NCI-H1048 (cell line): ENCODE data around the gene ZP2.
"Not testable (repeated sequence)": the region's sequence is repeated elsewhere in the genome, so short reads cannot be mapped to it uniquely, and the experiment has no call there.

Experiments
- DNase-seq: peaks from one replicate; lab custom pipeline; 2025; lab: John Stamatoyannopoulos, UW

Gene ZP2

DNA sequence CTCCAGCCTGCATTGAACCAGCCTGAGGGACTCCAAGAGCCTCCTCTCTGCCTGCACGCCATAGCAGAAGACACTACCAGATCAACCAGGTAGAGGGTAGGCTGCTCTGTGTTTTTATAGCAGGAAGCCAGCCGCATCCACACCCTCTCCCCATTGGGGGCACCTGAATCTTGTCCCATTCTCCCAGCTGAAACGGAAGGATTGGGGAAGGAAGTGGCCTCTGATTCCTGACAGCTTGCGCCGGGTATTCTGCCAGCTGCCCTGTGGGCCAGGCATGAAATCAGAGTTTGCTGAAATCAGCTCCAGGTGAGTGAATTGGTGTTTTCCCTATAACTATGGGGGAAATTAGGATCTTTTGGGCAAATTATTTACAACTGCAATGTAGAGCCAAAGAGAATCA, at the start of gene ZP2:
Gene ZP2, minus strand, starts transcription at position 89 of the 400 bp plus-strand sequence. Its CDS starts 27 bp downstream, at position 62.
- no peak for DNase-seq

DNA sequence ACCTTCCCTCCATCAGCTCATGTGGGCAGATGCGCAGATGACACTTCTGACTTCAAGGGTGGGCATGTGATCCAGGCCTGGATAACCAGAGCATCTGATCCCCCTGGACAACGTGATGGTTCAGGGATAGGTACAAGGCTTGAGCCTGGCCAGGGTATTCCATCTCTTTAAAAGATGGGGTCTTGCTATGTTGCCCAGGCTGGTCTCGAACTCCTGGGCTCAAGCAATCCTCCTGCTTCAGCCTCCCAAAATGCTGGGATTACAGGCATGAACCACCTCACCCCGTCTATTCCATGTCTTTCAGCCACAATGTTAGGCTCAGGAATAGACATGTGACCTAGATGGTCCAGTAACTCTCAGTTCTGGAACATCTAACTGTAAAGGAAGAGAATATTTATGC, 45.9 kb upstream of the ZP2 start:
- no peak for DNase-seq

DNA sequence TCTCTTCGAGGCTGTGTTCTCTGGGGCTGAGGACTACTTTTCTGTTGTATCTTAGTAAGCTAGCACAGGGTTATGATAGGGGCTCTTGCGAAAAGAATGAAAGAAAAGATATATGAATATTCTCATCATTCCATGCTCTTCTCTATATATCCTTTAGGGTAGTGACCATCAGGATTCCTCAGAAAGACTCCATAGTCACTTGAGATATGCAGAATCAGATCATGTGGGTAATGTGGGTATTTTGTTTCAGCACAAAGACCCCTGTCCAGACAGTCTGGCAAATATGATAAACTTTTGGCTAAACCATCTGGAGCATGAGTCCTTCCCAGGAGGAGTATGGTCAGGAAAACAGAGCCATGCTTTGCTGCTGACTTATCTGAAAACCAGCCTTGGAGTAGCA, 45.3 kb upstream of the ZP2 start:
- DNase-seq, result no peak

DNA sequence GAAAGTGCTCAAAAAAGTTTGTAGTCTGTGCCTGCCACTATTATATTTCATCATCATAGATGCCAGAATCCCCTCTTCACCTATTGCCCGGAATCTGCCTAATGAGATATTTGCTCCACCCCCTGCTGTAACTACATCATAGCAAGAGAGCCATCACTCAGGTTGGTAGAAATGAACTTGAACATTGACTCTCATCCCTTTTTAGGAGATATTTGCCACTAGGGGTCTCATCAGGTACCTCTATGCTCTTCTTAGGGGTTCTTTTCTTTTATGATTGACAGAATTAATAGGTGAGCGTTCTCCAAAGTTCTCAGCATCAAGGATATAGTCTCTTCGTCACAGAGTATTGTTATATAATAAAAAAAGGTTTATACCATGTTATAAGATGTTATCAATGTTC, 42.1 kb upstream of the ZP2 start:
- no peak for DNase-seq

DNA sequence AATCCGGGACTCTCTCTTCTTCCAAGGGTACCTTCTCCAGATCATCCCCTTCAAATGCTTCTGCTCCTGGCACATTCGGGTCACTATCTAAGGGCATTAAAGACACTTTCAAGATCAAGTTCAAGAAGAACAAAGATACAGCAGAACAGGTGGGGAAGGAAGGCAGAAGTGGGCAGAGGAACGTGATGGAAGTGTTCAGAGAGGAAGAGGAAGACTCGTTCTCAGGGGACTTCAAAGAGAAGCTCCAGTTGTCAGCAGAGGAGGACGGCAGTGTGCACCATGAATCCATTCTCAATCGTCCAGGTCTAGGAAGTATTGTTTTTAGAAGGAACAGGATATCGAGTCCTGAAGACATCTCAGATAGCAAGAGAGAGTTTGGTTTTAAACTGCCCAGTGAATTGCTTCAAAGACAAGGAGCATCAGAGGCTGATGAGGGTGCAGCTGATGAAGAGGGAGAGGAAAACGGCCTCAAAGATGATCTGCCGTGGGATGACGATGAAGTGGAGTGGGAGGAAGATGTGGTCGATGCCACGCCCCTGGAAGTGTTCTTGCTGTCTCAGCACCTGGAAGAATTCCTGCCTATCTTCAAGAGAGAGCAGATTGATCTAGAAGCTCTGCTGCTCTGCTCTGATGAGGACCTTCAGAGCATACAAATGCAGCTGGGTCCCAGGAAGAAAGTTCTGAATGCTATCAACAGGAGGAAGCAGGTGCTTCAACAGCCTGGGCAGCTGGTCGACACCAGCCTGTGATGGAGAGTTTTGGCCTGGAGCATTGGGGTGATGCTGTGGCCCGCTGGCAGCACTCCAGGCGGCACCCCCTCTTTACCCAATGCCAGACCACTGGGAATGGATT, 38.9 kb upstream of the ZP2 start:
- no peak for DNase-seq

DNA sequence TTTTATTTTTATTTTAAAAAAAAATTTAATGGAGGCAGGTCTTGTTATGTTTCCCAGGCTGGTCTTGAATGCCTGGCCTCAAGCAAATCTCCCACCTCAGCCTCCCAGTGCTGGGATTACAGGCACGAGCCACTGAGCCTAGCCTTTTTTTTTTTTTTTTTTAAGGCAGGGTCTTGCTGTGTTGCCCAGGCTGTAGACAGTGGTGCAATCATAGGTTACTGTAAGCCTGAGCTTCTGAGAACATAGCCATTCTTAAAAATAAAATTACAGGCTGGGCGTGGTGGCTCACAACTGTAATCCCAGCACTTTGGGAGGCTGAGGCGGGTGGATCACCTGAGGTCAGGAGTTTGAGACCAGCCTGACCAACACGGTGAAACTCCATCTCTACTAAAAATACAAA, 36.8 kb upstream of the ZP2 start:
- not testable (repeated sequence) for DNase-seq

DNA sequence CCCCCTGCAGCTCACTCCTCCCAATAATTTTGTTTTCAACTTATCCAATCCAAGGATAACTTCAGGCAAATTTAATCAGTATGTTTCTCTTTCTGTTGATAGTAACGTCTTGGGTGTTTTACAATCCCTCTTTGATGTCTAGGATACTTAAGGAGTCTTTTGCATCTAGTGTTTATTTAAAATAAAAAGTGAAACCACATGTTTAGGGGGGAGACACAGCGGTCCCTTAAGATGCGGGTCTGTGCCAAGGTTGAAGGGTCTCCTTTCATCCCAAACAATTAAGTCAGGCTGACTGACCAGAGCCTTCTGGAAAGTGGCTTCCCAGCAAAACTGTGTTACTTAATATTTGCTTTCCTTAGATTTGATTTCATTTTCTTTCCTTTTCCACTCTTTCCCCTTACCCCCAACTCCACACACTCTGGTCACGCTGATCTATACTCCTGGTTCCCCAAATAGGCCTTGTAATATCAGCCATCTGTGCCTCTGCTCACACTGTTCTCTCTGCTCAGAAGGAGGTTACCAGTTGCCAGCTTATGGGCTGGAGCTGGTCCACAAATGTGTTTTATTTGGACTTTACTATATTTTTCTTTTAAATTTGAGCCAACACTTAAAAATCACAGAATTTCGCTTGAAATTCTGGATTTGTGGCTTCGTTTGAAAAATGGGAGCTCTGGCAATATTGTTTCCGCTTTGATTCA, 33.3 kb upstream of the ZP2 start:
- DNase-seq, result no peak

DNA sequence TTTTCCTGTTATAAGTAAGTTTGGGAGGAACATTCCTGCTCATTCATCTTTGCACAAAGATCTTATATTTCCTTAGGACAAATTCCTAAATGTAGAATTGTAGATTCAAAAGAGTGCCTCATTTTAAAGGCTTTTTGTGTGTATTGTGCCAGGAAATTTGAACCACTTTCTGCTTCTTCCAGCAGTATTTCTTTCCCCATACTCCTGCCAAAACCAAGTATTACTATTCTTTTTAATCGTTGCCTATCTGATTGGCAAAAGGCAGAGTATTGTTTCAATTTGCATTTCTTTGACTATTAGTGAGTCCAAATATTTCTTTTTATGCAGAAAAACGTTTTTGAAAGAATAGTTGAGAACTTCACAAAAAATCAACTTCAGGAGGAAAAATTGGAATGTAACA, 31.4 kb upstream of the ZP2 start:
- DNase-seq, result no peak

DNA sequence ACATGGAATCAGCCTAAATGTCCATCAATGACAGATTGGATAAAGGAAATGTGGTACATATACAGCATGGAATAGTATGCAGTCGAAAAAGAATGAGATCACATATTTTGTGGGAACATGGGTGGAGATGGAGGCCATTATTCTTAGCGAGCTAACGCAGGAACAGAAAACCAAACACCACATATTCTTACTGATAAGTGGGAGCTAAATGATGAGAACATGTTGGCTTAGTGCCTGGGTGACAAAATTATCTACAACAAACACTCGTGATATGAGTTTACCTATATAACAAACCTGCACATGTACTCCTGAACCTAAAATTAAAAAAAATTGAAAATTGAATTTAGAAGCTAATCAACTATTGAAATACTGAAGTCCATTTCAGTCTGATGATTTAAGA, 28.3 kb upstream of the ZP2 start:
- no peak for DNase-seq

DNA sequence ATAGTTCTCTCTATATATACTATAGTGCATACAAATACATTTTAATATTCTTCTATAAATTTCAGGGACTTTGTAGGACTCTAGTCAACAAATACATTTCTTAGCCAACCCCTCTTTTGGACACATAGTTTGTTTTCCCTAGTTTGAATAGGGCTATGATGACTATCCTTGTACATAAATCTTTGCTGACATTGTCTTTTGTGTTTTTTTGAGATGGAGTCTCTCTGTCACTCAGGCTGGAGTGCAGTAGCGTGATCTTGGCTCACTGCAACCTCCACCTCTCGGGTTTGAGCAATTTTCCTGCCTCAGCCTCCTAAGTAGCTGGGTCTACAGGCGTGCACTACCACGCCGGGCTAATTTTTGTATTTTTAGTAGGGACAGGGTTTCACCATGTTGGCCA, 25.5 kb upstream of the ZP2 start:
- DNase-seq, result no peak

DNA sequence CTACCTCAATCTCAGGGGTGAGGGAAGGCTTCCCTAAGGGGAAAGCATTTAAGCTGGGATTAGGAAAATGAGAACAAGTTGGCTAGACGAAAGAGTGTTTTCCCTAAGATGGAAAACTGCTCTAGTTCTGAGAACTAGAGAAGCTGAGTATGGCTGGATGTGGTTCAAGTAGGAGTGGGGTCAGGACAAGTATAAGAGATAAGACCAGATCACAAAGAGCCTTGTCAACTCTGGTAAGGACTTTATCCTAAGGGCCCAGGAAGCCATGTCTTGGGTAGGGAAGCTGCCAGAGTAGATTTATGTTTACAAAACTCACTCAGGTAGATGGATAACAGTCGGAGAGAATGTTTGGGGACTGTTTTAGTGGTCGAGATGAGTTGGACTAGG, 23.8 kb upstream of the ZP2 start:
- no peak for DNase-seq

DNA sequence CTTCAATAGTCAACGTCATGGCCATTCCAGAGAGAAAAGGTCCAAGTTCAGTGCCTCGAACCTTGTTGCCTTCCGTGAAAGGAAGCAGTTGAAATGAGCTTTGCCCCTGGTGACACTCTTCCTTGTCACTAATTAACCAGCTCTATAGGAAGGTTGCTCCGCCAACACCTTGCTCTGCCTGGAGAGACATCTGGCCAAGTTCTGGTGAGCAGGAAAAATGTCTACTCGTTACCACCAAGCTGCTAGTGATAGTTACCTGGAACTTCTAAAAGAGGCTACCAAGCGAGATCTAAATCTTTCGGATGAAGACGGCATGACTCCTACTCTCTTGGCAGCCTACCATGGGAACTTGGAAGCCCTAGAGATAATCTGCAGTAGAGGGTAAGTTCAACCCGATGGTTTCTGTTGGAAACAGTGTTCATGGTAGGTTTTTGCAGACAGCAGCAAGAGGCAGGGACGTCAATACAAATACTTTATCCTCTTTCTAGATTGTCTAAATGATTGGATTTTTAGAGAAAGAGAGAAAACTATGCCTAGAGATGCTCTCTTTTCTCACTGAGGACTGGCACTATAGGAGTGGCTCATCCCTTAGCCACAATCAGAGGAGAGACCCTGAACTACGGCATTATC, 22.3 kb upstream of the ZP2 start, which contains the start of gene ANKS4B:
Gene ANKS4B, plus strand, starts transcription at position 179 of the 630 bp plus-strand sequence. Its CDS starts 39 bp downstream, at position 218.
- DNase-seq, result no peak

DNA sequence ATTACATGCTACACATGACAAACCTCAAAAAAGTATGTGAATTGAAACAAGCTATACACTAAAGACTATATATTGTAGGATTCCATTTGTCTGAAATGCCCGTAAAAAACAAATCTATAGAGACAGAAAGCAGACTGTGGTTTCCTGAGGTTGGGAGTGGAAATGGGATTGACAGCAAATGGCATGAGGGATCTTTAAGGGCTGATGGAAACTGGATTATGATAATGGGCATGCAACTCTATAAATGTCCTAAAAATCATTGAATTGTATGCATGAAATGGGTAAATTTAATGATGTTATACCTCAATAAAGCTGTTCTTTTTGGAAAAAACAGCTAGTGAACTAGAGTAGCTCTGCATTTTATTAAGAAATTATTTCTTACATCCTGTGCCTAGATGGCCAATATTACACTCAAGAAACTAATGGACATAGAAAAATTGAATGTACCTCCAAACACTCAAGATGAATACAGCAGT, 21.7 kb upstream of the ZP2 start:
- DNase-seq, result no peak

DNA sequence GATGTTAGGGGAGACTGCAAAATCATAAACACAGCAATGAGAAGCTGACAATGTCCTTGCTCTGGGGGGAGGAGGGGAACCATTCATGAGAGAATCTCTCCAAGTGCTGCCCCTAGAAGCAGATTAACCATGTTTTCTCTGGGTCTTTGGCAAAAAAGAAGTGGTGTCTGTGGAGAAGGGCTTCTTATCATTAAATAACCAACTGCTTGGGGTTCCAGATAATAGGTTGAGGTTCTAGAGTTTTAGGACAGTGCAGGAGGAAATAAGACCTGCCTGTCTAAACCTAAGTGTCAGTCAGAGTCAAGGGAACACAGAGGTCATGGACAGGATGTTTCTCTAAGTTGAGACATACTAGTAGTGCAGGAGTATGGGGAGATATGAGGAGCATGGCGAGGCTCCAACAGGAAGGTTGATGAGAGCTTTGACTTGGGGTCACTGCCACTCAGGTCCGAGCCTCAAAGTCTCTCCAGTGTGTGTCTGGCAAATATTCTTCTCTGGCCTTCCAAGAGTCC, 17.0 kb upstream of the ZP2 start:
- no peak for DNase-seq

DNA sequence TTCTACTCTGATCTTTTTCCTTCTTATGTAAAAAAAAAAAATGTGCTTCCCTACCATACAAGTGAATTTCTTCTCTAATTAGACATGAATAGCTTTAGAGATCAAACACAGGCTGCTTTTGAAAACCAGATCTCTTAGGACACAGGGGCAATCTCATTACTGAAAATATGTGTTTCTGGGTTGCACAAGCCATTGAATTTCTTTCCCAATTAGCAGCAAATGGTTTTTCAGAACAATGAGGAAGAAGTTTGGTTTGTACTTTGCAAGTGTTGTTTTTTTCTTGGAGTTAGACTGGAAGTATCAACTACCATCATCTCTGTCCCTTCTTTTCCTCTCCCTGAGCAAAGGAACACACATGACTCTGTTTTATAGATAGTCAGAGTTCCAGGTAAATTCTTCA, 16.5 kb upstream of the ZP2 start:
- no peak for DNase-seq

DNA sequence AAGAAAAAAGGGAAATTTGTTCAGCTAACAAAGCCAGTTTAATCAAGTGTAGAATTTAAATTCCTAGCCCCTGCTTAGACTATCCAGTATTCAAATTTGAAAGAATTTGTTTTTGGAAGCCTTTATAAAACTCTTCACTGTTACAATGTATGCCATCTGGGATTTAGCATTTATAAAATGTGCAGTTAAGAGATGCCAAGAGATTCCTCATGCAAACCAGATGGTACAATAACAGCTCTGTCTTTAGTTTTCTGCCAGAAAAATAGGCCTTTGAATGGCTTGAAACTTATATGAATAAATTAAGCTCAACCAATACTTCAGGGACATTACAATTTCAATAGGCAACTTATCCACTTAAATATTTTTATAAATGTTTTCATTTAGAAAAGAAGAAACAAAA, 15.4 kb upstream of the ZP2 start:
- peak; percentile 65 for DNase-seq

DNA sequence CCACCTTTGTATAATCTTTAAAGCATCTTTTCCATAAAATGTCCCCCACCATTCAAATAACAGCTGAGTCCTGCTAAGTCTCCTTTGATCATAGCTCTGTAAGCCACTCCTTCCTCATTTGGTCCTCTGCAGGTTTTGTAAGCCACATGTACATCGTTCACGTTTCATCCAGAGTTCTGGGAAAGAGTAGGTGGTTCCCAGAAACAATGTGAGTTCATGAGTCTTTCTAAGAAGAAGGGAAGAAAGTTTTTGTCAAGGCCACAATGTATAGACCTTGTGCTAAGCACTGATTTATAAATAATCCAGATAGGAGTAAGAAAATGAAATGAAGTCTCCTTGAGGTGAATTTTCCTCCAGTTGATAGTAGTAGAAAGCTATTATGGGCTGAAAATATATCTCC, 13.4 kb upstream of the ZP2 start:
- no peak for DNase-seq

DNA sequence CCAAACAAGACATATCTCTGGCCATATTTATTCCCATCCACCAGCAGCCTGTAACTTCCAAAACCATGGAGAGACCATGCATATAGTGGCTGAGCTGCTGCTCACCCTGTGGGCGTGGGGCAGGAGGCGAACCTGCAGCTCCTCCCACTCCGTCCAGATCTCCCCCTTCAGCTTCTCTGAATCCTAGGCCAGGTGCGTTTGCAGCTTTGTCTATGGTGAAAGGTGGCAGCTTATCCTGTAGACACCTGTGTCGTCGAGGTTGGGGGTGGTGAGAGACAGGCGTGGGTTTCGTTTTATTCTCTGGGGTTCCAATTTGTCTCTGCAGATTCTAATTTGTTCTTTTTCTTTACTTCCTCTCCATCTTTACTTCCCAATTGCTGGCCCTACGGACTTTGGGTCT, 12.4 kb upstream of the ZP2 start:
- no peak for DNase-seq

DNA sequence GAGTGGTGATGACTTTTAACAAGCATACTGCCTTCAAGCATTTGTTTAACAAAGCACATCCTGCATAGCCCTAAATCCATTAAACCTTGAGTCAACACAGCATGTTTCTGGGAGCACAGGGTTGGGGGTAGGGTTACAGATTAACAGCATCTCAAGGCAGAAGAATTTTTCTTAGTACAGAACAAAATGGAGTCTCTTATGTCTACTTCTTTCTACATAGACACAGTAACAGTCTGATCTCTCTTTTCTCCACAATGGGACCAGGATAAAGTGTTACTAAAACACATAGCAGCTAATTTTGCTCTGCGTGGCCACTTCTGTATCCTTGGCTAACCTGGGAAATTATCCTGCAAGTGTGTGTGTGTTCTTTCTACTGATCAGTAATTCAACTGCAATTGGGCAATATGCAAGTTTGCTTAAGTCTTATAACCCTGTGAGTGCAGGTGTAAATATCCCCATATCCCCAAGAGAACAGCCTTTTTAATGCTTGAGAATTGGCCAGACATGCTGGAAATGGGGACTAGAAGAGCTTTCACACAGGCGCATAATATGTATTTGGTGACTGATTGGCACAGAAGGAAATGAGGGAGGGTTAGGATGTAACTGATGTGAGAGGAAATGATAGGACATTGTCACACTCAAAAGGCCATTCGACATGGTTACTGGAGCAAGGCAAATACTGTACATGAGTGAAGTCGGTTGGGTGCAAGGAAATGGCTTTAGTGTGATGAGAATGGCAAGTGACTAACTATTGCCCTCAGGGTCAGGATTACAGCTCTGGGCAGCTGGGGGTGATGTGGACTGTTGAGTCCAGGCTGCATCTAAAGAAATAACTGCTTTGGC, 11.3 kb upstream of the ZP2 start:
- DNase-seq, result no peak

DNA sequence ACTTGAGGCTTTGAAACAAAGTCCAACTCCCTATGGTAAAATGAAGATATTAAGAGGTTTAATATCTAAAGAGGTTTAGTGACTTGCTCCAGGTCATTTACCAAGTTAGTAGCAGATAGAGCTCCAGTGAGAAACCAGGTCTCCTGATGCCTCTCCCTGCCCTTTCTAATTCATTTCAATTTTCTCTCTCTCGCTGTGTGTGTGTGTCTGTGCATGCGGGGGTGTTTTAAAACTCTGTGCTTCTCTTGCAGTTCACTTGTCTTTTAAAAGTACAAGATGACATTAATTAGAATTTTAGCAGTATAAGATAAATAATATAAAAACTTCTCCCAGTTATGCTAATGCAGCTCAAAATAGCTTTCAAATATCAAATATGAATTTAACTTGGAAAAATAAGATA, 8.2 kb upstream of the ZP2 start:
- DNase-seq, result no peak

DNA sequence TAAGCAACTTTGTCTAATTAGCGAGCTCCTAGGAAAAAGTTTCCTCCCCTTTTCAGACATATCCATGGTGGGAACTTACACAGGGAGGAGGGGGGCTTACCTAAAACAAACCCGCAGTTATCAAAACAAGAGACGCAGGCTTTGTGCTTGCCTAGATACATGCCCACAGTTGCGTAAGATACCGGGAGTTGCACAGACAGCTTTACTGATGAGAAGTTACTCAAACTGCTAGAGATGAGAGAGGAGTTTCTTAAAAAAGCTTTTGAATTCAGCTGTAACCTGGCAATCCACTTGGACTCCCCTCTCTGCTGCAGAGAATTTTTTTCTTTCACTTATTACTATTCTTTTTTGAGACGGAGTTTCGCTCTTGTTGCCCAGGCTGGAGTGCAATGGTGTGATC, 6.8 kb upstream of the ZP2 start:
- DNase-seq, result no peak

DNA sequence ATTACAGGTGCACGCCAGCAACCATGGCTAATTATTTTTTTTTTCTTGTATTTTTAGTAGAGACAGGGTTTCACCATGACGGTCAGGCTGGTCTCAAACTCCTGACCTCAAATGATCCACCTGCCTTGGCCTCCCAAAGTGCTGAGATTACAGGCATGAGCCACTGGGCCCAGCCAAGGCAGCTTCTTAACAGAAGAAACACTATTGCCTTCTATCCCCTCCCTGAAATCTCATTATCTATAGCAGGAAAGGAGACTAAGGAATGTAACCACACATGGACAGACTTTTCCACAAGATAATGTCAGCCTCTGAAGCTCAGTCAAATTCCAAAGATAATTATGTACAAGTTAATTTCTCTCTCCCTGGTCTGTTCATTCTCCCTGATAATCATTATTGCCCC, 5.7 kb upstream of the ZP2 start:
- DNase-seq, result no peak
